Posterior vena cava (tissue), 2 donors: ENCODE results near the gene ADIPOR2. TPM values are rescaled to one million over a fixed set of nuclear protein-coding genes. Genes with fewer than 3 reads are reported as not detected.

ENCODE experiments used
- DNase-seq: peaks from one replicate; pipeline ENCODE4 v3.0.0-alpha.2; 2020; ENCODE audit warnings: low spot score
- intact Hi-C, 2 donors: fragments of 100-400 bp; cut with DNase I; formaldehyde crosslinking; loops; one replicate each; pipeline versions ENCODE4 v1.14.1 to v1.14.2; 2022 to 2023
- total RNA-seq, 2 donors: library from RNA; stranded (reverse); fragmentation: NEBNext Ultra II Directional; extraction: Animal tissue kit (Norgen Biotek cat#: 25700); gene quantifications; one replicate each; pipeline ENCODE4 v1.2.1, GENCODE V29; 2021
- donor health status: DM: yes; HTN: yes; CAD: no.
- donor health status: DM: yes; HTN: yes; CAD: no.

ADIPOR2 gene
- total RNA-seq, 2 donors from 2014 or later = 31.9 to 40.1 TPM

DNA sequence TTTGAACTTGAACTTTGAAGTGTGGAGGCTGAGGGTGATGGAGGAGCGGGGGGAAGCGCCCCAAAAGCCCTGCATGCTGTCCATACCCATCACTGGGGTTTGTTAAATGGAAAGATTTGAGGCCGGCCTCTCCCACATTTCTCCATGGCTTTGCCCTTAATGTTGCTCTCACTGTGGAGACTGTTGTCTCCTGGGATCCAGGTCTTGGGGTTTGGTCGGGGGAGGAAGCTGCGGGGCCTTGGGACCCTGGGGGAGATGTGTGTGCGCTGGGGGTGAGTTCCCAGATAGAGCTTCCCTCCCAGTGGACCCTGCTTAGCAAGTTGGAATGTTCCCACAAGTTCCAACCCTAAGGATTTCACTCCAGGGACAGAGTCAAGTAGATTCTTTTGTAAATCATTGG lies 101.5 kb downstream of the ADIPOR2 start:
- intact Hi-C loops = loop anchor here (5.0 to 10.0 kb wide), 3 partner anchors 140 to 792 kb away; no protein-coding TSS in a partner anchor
- no peak for DNase-seq

GRCh38 chr12:1793426-1794210 lies 102.7 kb downstream of the ADIPOR2 start:
- intact Hi-C loops = loop anchor here (5.0 to 10.0 kb wide), 3 partner anchors 141 to 791 kb away; no protein-coding TSS in a partner anchor
- no peak for DNase-seq

- intact Hi-C loops = loop anchor here (5.0 to 10.0 kb wide), 5 partner anchors 133 to 790 kb away; no protein-coding TSS in a partner anchor
- DNase-seq = no peak
These were observed 103.7 kb downstream of the ADIPOR2 start for GRCh38 chr12:1794440-1795090.

GRCh38 chr12:1795221-1795784 lies 104.4 kb downstream of the ADIPOR2 start:
- intact Hi-C loops = loop anchor here (5.0 to 10.0 kb wide), 4 partner anchors 132 to 789 kb away; no protein-coding TSS in a partner anchor
- peak; percentile 79 for DNase-seq

- DNase-seq = peak; percentile 98
- intact Hi-C loops = loop anchor here (2.0 to 10.0 kb wide), 5 partner anchors 131 to 789 kb away; no protein-coding TSS in a partner anchor
These were observed 105.1 kb downstream of the ADIPOR2 start for GRCh38 chr12:1795785-1796514.

GRCh38 chr12:1796515-1797010 lies 105.7 kb downstream of the ADIPOR2 start:
- peak; percentile 86 for DNase-seq
- intact Hi-C loops = loop anchor here (2.0 to 10.0 kb wide), 5 partner anchors 131 to 788 kb away; no protein-coding TSS in a partner anchor

- intact Hi-C loops = loop anchor here (2.0 to 10.0 kb wide), 5 partner anchors 130 to 788 kb away; no protein-coding TSS in a partner anchor
- peak; percentile 92 for DNase-seq
These were observed 106.4 kb downstream of the ADIPOR2 start for GRCh38 chr12:1797011-1797901.

DNA sequence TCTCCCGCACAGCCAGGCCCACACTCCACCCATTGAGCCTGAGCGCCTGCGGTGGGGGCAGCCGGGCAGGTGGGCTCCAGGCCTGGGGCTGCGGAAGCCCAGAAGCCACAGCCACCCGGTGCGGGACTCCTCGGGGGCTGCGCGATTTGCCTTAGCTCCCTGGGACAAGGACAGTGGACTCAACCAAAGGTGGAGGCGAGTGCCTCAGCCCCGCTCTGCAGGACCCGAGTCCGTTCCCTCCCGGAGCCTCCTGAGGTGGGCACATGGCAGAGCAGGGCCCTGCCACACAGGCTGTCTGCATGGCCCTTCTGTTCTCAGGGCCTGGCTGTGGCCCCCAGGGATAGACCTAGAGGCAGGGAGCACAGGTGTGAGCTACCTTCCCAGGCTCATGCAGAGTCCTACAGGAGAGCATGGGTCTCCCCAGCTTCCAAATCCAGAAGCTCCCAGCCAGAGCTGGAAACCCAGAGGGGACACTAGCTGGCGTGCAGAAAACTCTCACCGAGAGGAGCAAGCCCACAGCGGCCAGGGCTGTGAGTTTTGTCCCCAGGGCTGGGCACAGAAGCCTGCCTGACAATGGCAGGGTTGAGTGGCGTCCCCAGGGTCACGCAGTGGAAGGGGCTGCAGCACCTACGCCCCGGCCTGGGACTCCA lies 107.2 kb downstream of the ADIPOR2 start:
- intact Hi-C loops = loop anchor here (2.0 to 10.0 kb wide), 5 partner anchors 129 to 787 kb away; no protein-coding TSS in a partner anchor
- DNase-seq = peak; percentile 82

GRCh38 chr12:1798641-1799020 lies 107.8 kb downstream of the ADIPOR2 start:
- intact Hi-C loops = loop anchor here (5.0 to 10.0 kb wide), 4 partner anchors 129 to 786 kb away; no protein-coding TSS in a partner anchor
- DNase-seq = no peak

GRCh38 chr12:1799051-1799881 lies 108.4 kb downstream of the ADIPOR2 start:
- intact Hi-C loops = loop anchor here (5.0 to 10.0 kb wide), 4 partner anchors 128 to 786 kb away; no protein-coding TSS in a partner anchor
- DNase-seq = peak; percentile 79

GRCh38 chr12:1799882-1800400 lies 109.1 kb downstream of the ADIPOR2 start:
- intact Hi-C loops = loop anchor here (5.0 to 10.0 kb wide), 5 partner anchors 127 to 785 kb away; no protein-coding TSS in a partner anchor
- DNase-seq = peak; percentile 78

DNA sequence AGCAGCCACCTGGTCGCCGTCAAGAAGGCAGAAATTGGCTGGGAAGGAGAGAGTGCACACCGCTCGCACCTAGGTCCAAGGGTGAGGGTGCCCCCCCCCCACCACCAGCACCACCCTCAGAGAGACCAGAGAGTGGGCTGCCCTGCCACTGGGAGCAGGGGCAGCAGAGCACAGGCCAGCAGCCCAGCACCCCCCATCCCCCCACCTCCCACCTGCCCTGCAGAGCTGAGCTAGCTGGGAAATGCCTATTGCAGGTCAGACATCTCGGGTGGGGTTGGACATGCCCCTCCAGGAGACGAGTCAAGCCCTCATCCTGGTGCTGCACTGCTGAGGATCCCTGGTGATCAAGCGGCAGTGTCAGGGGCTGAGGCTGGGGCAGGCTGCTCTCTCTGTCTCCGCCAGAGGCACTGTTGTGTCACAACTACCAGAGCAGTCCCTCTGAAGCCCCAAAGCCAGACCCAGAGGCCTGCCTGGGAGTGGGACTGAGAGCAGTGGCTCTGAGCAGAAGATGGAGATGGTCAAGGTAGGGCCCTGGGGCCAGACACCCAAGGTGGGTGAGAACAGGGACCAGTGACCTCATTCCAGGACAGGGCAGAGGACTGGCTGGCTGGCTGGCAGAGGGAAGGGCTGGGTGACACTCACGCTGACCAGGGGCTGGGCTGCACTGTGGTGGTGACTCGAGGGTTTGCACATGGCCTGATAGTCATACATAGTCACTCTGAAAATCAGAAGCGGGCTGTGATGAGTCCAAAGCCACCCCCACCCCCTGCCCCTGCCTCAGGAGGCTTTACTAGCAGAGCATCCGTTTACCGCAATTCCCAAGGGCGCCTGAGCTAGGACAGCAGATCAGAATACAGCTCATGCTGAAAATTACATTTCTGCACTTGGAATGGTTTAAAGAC lies 109.8 kb downstream of the ADIPOR2 start:
- intact Hi-C loops = loop anchor here in 1 of 2 donors (10.0 kb wide), 1 partner anchor 484 kb away; no protein-coding TSS in a partner anchor
- peak; percentile 85 for DNase-seq

DNA sequence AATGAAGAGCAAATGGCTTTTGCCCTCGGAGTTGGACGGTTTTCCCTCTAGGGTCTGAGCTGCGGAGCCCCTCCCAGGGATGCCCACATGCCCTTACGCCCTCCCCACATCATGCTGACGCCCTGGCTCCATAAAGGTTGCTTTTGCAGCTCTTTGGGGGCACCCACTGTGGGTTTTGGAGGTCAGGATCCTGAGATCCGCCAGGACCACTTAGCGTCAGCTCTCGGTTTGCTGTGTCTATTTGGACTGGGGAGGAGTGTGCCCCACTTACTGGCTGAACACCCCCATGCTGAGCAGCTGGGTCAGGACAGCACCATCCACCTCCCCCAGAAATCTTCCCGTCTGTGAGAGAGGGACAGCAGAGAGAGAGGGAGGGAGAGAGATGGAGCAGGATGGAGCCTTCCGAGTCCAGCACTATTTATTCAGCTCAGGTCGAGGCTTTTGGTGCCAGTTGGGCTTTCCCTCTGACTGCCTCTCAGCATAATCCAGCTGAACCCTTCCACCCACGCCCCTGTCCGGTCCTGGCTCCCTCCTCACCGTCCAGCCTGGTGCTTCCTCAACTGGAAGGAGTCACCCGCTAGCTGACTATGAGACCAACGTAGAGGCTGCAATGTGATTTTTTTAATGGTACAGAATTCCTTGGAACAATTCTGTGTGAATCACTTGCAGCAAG lies 110.6 kb downstream of the ADIPOR2 start:
- intact Hi-C loops = loop anchor here in 1 of 2 donors (10.0 kb wide), 1 partner anchor 483 kb away; no protein-coding TSS in a partner anchor

GRCh38 chr12:1803736-1804135 lies 112.9 kb downstream of the ADIPOR2 start:
- peak; percentile 58 for DNase-seq
- intact Hi-C loops = loop anchor here in 1 of 2 donors (10.0 kb wide), 1 partner anchor 481 kb away; no protein-coding TSS in a partner anchor

More for the DNA sequence above, 110.6 kb downstream of the ADIPOR2 start:
- DNase-seq = no peak
